Keratinocyte (primary cell): ENCODE results near the gene FUCA1. TPM values are rescaled to one million over a fixed set of nuclear protein-coding genes. Genes with fewer than 3 reads are reported as not detected.

Source experiments
- DNase-seq: peaks from one replicate; pipeline ENCODE4 v3.0.0-alpha.2; 2011; ENCODE audit warnings: low read depth, missing footprints, low spot score
- FAIRE-seq: peaks from 2 replicates; lab custom pipeline; 2011; peaks lifted over from hg19 to GRCh38; lab: Jason Lieb, UNC
- H2AFZ ChIP-seq: 2 replicates; pipeline ENCODE4 v1.6.0; 2012; ENCODE audit warnings: low read length, control low read depth, inconsistent platforms; ENCODE audit not compliant: control insufficient read depth
- H3K27ac ChIP-seq: 2 replicates; pipeline ENCODE4 v1.5.1; 2011; ENCODE audit warnings: low read length; ENCODE audit not compliant: control insufficient read depth, insufficient read depth
- H3K27me3 ChIP-seq: 3 replicates; pipeline ENCODE4 v1.6.0; 2011; ENCODE audit warnings: low read length; ENCODE audit not compliant: control insufficient read depth, insufficient read depth; ENCODE audit errors: extremely low read depth
- H3K36me3 ChIP-seq, 2 experiments: 2 replicates in 1 of 2; 3 replicates in 1 of 2; pipeline ENCODE4 v1.5.1; 2011; ENCODE audit warnings: low read length in 2 of 2, mild to moderate bottlenecking in 1 of 2; ENCODE audit not compliant: control insufficient read depth in 2 of 2, insufficient read depth in 2 of 2; ENCODE audit errors: extremely low read depth in 1 of 2
- H3K4me1 ChIP-seq: 3 replicates; pipeline ENCODE4 v1.5.1; 2011; ENCODE audit warnings: low read length; ENCODE audit not compliant: control insufficient read depth, insufficient read depth; ENCODE audit errors: extremely low read depth
- H3K4me2 ChIP-seq: 3 replicates; pipeline ENCODE4 v1.6.0; 2011; ENCODE audit warnings: low read depth, low read length; ENCODE audit not compliant: control insufficient read depth, insufficient read depth; ENCODE audit errors: extremely low read depth
- H3K4me3 ChIP-seq, 3 experiments: fragments of 200-600 bp in 1 of 3; sonication (generic) in 1 of 3; 2 replicates in 2 of 3; 3 replicates in 1 of 3; pipeline ENCODE4 v1.5.1; 2011 to 2016; ENCODE audit warnings: low read length in 3 of 3, mild to moderate bottlenecking in 3 of 3, control low read depth in 2 of 3, inconsistent platforms in 1 of 3, low read depth in 1 of 3, mixed read lengths in 1 of 3, mixed run types in 1 of 3, moderate library complexity in 1 of 3; ENCODE audit not compliant: control insufficient read depth in 2 of 3, insufficient read depth in 2 of 3; ENCODE audit errors: extremely low read depth in 1 of 3
- H3K79me2 ChIP-seq: 2 replicates; pipeline ENCODE4 v1.6.0; 2012; ENCODE audit warnings: low read length; ENCODE audit not compliant: control insufficient read depth, insufficient read depth
- H3K9ac ChIP-seq: 3 replicates; pipeline ENCODE4 v1.6.0; 2011; ENCODE audit warnings: low read length; ENCODE audit not compliant: control insufficient read depth, insufficient read depth; ENCODE audit errors: extremely low read depth
- H3K9me1 ChIP-seq: 3 replicates; pipeline ENCODE4 v1.6.0; 2011; ENCODE audit warnings: low read length; ENCODE audit not compliant: control insufficient read depth, insufficient read depth; ENCODE audit errors: extremely low read depth
- H3K9me3 ChIP-seq: 2 replicates; pipeline ENCODE4 v1.5.1; 2012; ENCODE audit warnings: low read depth, low read length; ENCODE audit not compliant: control insufficient read depth
- H4K20me1 ChIP-seq: 3 replicates; pipeline ENCODE4 v1.6.0; 2011; ENCODE audit warnings: low read length; ENCODE audit not compliant: control insufficient read depth, insufficient read depth; ENCODE audit errors: extremely low read depth
- EZH2 ChIP-seq: IDR thresholded peaks from one replicate; pipeline ENCODE4 v1.6.1; 2012; ENCODE audit warnings: inconsistent platforms, mild to moderate bottlenecking, low read length, moderate library complexity
- dilution Hi-C: fragments of 300-500 bp; cut with MboI; formaldehyde crosslinking; loops from one replicate; pipeline ENCODE4 v1.7.0; 2020; ENCODE audit warnings: low sequenced_read_pairs; ENCODE audit not compliant: extremely low pct_ligation_motif_present
- polyA plus RNA-seq, 5 experiments: library from polyadenylated mRNA; depleted of rRNA in 3 of 5; stranded (reverse) in 3 of 5; stranded (forward) in 1 of 5; unstranded in 1 of 5; fragments of >200 nt; gene quantifications; 1 replicate in 1 of 5; 2 replicates in 3 of 5; 3 replicates in 1 of 5; pipeline versions ENCODE4 v1.2.1 to v1.2.3, GENCODE V29; 2011 to 2012; ENCODE audit warnings: missing spikeins in 2 of 5, low read depth in 1 of 5, low replicate concordance in 1 of 5
- TF ChIP-seq, protein P1 (sequence below), 3 experiments: IDR thresholded peaks in 1 of 3; conservative IDR thresholded peaks in 1 of 3; optimal IDR thresholded peaks in 1 of 3; 2 replicates in 2 of 3; 3 replicates in 1 of 3; pipeline versions ENCODE3 to v1.5.1; 2011; ENCODE audit warnings: low read length in 3 of 3, mild to moderate bottlenecking in 3 of 3, moderate library complexity in 2 of 3, control low read depth in 1 of 3, inconsistent platforms in 1 of 3; ENCODE audit not compliant: insufficient read depth in 2 of 3; ENCODE audit errors: extremely low read depth in 1 of 3

FUCA1 gene
- polyA plus RNA-seq, 1 donor (not counting 4 experiments of a cell fraction or from before 2014, with no cell fraction given): 11.9 TPM

DNA sequence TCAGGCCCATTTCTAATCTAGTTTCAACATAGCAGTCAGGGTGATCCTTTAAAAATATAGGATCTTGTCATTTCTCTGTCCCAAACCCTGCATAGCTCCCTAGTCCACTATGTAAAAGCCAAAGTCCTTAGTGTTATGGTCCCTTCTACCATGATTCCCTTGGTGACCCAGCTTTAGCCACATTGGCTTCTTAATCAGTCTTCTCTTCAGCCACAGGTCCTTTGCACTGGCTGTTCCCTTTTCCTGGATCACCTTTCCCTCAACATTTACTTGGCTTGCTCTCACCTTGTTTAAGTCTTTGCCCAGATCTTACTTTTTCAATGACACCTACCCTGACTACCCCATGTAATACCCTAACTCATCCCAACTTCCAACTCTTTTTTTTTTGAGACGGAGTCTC, 11.7 kb upstream of the FUCA1 start:
- no peak for DNase-seq
- Histone ChIP-seq H3K27ac (no peak overlapping the region), H2AFZ (no peak overlapping the region), H3K79me2 (no peaks in the 10 kb centered on the region), H3K9me3 (peaks cover 3% of the 10 kb centered on the region), H3K36me3 (no peaks in the 10 kb centered on the region), H3K4me2 (no peak overlapping the region), H3K9ac (no peak overlapping the region), H3K27me3 (no peaks in the 10 kb centered on the region), H3K9me1 (no peaks in the 10 kb centered on the region), H4K20me1 (no peaks in the 10 kb centered on the region), H3K4me3 (no peak overlapping the region), H3K4me1 (no peaks in the 10 kb centered on the region)
- no peak for TF ChIP-seq EZH2
- TF ChIP-seq, protein P1, sequence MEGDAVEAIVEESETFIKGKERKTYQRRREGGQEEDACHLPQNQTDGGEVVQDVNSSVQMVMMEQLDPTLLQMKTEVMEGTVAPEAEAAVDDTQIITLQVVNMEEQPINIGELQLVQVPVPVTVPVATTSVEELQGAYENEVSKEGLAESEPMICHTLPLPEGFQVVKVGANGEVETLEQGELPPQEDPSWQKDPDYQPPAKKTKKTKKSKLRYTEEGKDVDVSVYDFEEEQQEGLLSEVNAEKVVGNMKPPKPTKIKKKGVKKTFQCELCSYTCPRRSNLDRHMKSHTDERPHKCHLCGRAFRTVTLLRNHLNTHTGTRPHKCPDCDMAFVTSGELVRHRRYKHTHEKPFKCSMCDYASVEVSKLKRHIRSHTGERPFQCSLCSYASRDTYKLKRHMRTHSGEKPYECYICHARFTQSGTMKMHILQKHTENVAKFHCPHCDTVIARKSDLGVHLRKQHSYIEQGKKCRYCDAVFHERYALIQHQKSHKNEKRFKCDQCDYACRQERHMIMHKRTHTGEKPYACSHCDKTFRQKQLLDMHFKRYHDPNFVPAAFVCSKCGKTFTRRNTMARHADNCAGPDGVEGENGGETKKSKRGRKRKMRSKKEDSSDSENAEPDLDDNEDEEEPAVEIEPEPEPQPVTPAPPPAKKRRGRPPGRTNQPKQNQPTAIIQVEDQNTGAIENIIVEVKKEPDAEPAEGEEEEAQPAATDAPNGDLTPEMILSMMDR (optimal IDR thresholded peaks at IDR 0.05 in 1 of 3, IDR thresholded peaks at IDR 0.05 in 1 of 3, conservative IDR thresholded peaks at IDR 0.05 in 1 of 3; ENCODE audit: extremely low read depth in 1 of 3, insufficient read depth in 2 of 3, low read length in 3 of 3): no peak
- no peak for FAIRE-seq
- dilution Hi-C loops: no loop called here

DNA sequence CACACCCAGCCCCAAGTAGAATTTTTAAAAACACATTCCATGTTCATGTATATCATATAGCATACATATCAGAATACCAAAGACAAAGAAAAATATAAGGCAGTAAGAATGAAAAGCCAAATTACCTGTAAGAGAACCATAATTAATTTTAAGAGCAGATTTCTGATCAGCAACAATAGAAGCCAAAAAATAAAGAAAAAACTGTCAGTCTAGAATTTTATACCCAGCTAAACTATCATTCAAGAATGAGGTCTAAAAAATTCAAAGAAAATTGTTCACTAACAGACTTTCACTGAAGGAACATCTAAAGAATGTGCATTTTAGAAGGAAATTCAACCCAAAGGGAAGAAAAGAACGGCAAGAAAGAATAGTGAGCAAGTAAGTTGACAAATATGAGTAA, 10.6 kb upstream of the FUCA1 start:
- Histone ChIP-seq H3K4me1 (no peaks in the 10 kb centered on the region), H4K20me1 (no peaks in the 10 kb centered on the region), H3K79me2 (no peaks in the 10 kb centered on the region), H3K9ac (no peak overlapping the region), H3K4me2 (no peak overlapping the region), H3K27me3 (no peaks in the 10 kb centered on the region), H2AFZ (no peak overlapping the region), H3K9me1 (no peaks in the 10 kb centered on the region), H3K9me3 (peaks cover 3% of the 10 kb centered on the region), H3K36me3 (no peaks in the 10 kb centered on the region), H3K27ac (no peak overlapping the region), H3K4me3 (no peak overlapping the region)
- dilution Hi-C loops: no loop called here
- FAIRE-seq (no peak), DNase-seq (no peak)
- no peak for TF ChIP-seq EZH2
- TF ChIP-seq, protein P1 (optimal IDR thresholded peaks at IDR 0.05 in 1 of 3, IDR thresholded peaks at IDR 0.05 in 1 of 3, conservative IDR thresholded peaks at IDR 0.05 in 1 of 3; ENCODE audit: extremely low read depth in 1 of 3, insufficient read depth in 2 of 3, low read length in 3 of 3): no peak
